Measurements from ENCODE around the gene PLXNA2.

Gene PLXNA2

GRCh38 chr1:208026880-208027438 lies 217.2 kb downstream of the PLXNA2 start:
- H3K27ac ChIP-seq (ENCODE audit: low read length) = no peak overlapping the region
- no peak for ATAC-seq (ENCODE audit: insufficient read depth, low read depth)
- no peaks in the 10 kb centered on the region for H3K9me3 ChIP-seq (ENCODE audit: insufficient read depth, low read length, severe bottlenecking)
- H3K36me3 ChIP-seq (ENCODE audit: insufficient read depth, low read length) = no peaks in the 10 kb centered on the region
- H3K4me2 ChIP-seq (ENCODE audit: insufficient read depth, low read length) = no peak overlapping the region
- DNase-seq = no peak
- no peak overlapping the region for H2AFZ ChIP-seq (ENCODE audit: low read depth, low read length)
- H3K79me2 ChIP-seq (ENCODE audit: insufficient read depth, low read length) = no peaks in the 10 kb centered on the region
- H3K27me3 ChIP-seq (ENCODE audit: insufficient read depth, low read length, poor library complexity) = peaks cover 30% of the 10 kb centered on the region
- H4K20me1 ChIP-seq (ENCODE audit: insufficient read depth, low read length) = no peaks in the 10 kb centered on the region
- no peak for TF ChIP-seq EZH2 (IDR thresholded peaks at IDR 0.05; ENCODE audit: borderline replicate concordance, low read depth, low read length, severe bottlenecking)
- no peak for TF ChIP-seq CTCF (IDR thresholded peaks at IDR 0.05; ENCODE audit: borderline replicate concordance, extremely low read depth, low read length, poor library complexity, severe bottlenecking)
- H3K4me3 ChIP-seq (ENCODE audit: low read depth in 1 of 2, low read length in 2 of 2) = no peak overlapping the region
- no peaks in the 10 kb centered on the region for H3K4me1 ChIP-seq (ENCODE audit: insufficient read depth, low read length)
- no peak overlapping the region for H3K9ac ChIP-seq (ENCODE audit: low read depth, low read length)

- Histone ChIP-seq H2AFZ (ENCODE audit: low read depth, low read length) (no peak overlapping the region), H3K4me2 (ENCODE audit: insufficient read depth, low read length) (no peak overlapping the region), H3K4me3 (ENCODE audit: low read depth in 1 of 2, low read length in 2 of 2) (no peak overlapping the region), H3K9ac (ENCODE audit: low read depth, low read length) (no peak overlapping the region), H4K20me1 (ENCODE audit: insufficient read depth, low read length) (no peaks in the 10 kb centered on the region), H3K27ac (ENCODE audit: low read length) (no peak overlapping the region), H3K4me1 (ENCODE audit: insufficient read depth, low read length) (no peaks in the 10 kb centered on the region), H3K9me3 (ENCODE audit: insufficient read depth, low read length, severe bottlenecking) (no peaks in the 10 kb centered on the region), H3K79me2 (ENCODE audit: insufficient read depth, low read length) (no peaks in the 10 kb centered on the region), H3K27me3 (ENCODE audit: insufficient read depth, low read length, poor library complexity) (peaks cover 28% of the 10 kb centered on the region), H3K36me3 (ENCODE audit: insufficient read depth, low read length) (no peaks in the 10 kb centered on the region)
- DNase-seq = no peak
- no peak for ATAC-seq (ENCODE audit: insufficient read depth, low read depth)
- TF ChIP-seq CTCF (IDR thresholded peaks at IDR 0.05; ENCODE audit: borderline replicate concordance, extremely low read depth, low read length, poor library complexity, severe bottlenecking) (no peak), EZH2 (IDR thresholded peaks at IDR 0.05; ENCODE audit: borderline replicate concordance, low read depth, low read length, severe bottlenecking) (no peak)
These were observed 219.2 kb downstream of the PLXNA2 start for GRCh38 chr1:208025031-208025430.

GRCh38 chr1:208024406-208024805 lies 219.8 kb downstream of the PLXNA2 start:
- Histone ChIP-seq H3K9ac (ENCODE audit: low read depth, low read length) (no peak overlapping the region), H3K27ac (ENCODE audit: low read length) (no peak overlapping the region), H4K20me1 (ENCODE audit: insufficient read depth, low read length) (no peaks in the 10 kb centered on the region), H3K9me3 (ENCODE audit: insufficient read depth, low read length, severe bottlenecking) (no peaks in the 10 kb centered on the region), H3K4me1 (ENCODE audit: insufficient read depth, low read length) (no peaks in the 10 kb centered on the region), H3K36me3 (ENCODE audit: insufficient read depth, low read length) (no peaks in the 10 kb centered on the region), H3K27me3 (ENCODE audit: insufficient read depth, low read length, poor library complexity) (peaks cover 23% of the 10 kb centered on the region), H2AFZ (ENCODE audit: low read depth, low read length) (no peak overlapping the region), H3K79me2 (ENCODE audit: insufficient read depth, low read length) (no peaks in the 10 kb centered on the region), H3K4me3 (ENCODE audit: low read depth in 1 of 2, low read length in 2 of 2) (no peak overlapping the region), H3K4me2 (ENCODE audit: insufficient read depth, low read length) (no peak overlapping the region)
- DNase-seq (no peak), ATAC-seq (ENCODE audit: insufficient read depth, low read depth) (no peak)
- TF ChIP-seq EZH2 (IDR thresholded peaks at IDR 0.05; ENCODE audit: borderline replicate concordance, low read depth, low read length, severe bottlenecking) = no peak
- TF ChIP-seq CTCF (IDR thresholded peaks at IDR 0.05; ENCODE audit: borderline replicate concordance, extremely low read depth, low read length, poor library complexity, severe bottlenecking) = no peak

- Histone ChIP-seq H3K4me3 (ENCODE audit: low read depth in 1 of 2, low read length in 2 of 2) (no peak overlapping the region), H3K4me1 (ENCODE audit: insufficient read depth, low read length) (no peaks in the 10 kb centered on the region), H2AFZ (ENCODE audit: low read depth, low read length) (no peak overlapping the region), H3K9me3 (ENCODE audit: insufficient read depth, low read length, severe bottlenecking) (no peaks in the 10 kb centered on the region), H3K27me3 (ENCODE audit: insufficient read depth, low read length, poor library complexity) (peaks cover 36% of the 10 kb centered on the region), H3K79me2 (ENCODE audit: insufficient read depth, low read length) (no peaks in the 10 kb centered on the region), H3K9ac (ENCODE audit: low read depth, low read length) (no peak overlapping the region), H3K36me3 (ENCODE audit: insufficient read depth, low read length) (no peaks in the 10 kb centered on the region), H3K4me2 (ENCODE audit: insufficient read depth, low read length) (no peak overlapping the region), H3K27ac (ENCODE audit: low read length) (no peak overlapping the region), H4K20me1 (ENCODE audit: insufficient read depth, low read length) (no peaks in the 10 kb centered on the region)
- no peak for TF ChIP-seq EZH2 (IDR thresholded peaks at IDR 0.05; ENCODE audit: borderline replicate concordance, low read depth, low read length, severe bottlenecking)
- TF ChIP-seq CTCF (IDR thresholded peaks at IDR 0.05; ENCODE audit: borderline replicate concordance, extremely low read depth, low read length, poor library complexity, severe bottlenecking) = no peak
- DNase-seq = no peak
- no peak for ATAC-seq (ENCODE audit: insufficient read depth, low read depth)
These were observed 224.9 kb downstream of the PLXNA2 start for GRCh38 chr1:208019257-208019656.
